Suprapubic skin (tissue), 4 donors: Measurements from ENCODE around the gene DDX10.

ENCODE experiments used
- EP300 ChIP-seq: sonication (generic); formaldehyde crosslinking; IDR thresholded peaks from one replicate; pipeline ENCODE4 v1.6.1; 2017; ENCODE audit warnings: antibody characterized with exemption
- POLR2A ChIP-seq, 2 donors: fragments of 450-650 bp; IDR thresholded peaks; one replicate each; pipeline ENCODE4 v1.6.1; 2017; ENCODE audit warnings: antibody characterized with exemption in 2 of 2, mild to moderate bottlenecking in 2 of 2, moderate library complexity in 2 of 2
- POLR2AphosphoS5 ChIP-seq, 3 donors: sonication (generic); formaldehyde crosslinking; IDR thresholded peaks; one replicate each; pipeline ENCODE4 v1.6.1; 2017; ENCODE audit warnings: antibody characterized with exemption in 3 of 3
- TF ChIP-seq, protein P1 (sequence below), 2 donors: fragments of 200-600 bp in 1 of 2; fragments of 450-650 bp in 1 of 2; sonication (generic) in 1 of 2; IDR thresholded peaks; one replicate each; pipeline ENCODE4 v1.5.1; 2016 to 2019; ENCODE audit warnings: antibody characterized with exemption in 2 of 2, mild to moderate bottlenecking in 1 of 2, moderate library complexity in 1 of 2

DNA sequence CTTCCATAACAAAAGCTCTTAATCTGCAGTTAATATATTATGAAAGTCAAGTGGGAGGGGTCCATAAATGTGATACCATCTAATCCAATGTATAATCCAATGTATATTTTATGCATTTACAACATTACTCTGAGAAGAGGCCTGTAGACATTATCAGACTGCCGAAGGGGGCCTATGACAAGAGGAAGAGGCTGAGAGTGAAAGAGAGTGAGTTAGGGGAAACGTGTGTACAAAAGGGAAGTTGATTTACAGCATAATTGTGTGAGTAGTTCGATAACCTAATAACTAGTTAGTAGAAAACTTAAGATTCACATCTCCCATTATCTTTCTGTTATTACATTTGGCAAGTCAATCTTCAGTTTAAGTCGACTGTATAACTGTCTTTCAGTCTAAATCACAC is 86.6 kb downstream of the DDX10 start:
- TF ChIP-seq, protein P1, sequence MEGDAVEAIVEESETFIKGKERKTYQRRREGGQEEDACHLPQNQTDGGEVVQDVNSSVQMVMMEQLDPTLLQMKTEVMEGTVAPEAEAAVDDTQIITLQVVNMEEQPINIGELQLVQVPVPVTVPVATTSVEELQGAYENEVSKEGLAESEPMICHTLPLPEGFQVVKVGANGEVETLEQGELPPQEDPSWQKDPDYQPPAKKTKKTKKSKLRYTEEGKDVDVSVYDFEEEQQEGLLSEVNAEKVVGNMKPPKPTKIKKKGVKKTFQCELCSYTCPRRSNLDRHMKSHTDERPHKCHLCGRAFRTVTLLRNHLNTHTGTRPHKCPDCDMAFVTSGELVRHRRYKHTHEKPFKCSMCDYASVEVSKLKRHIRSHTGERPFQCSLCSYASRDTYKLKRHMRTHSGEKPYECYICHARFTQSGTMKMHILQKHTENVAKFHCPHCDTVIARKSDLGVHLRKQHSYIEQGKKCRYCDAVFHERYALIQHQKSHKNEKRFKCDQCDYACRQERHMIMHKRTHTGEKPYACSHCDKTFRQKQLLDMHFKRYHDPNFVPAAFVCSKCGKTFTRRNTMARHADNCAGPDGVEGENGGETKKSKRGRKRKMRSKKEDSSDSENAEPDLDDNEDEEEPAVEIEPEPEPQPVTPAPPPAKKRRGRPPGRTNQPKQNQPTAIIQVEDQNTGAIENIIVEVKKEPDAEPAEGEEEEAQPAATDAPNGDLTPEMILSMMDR (IDR thresholded peaks at IDR 0.05) = no peak
- TF ChIP-seq POLR2A (IDR thresholded peaks at IDR 0.05) (no peak), POLR2AphosphoS5 (IDR thresholded peaks at IDR 0.05) (no peak), EP300 (no peak)
